ENCODE results near the gene OXA1L. TPM values are rescaled to one million over a fixed set of nuclear protein-coding genes. Genes with fewer than 3 reads are reported as not detected.

Gene OXA1L
- 52.7 and 69.9 TPM in 2 replicates for total RNA-seq

GRCh38 chr14:22766457-22767322 is at the start of gene OXA1L:
Gene OXA1L (plus strand): TSS chr14:22766688. CDS start chr14:22766702, 14 bp downstream.

GRCh38 chr14:22814941-22815713 is 48.6 kb downstream of the OXA1L start, which contains the start of gene SLC7A7:
Gene SLC7A7 (minus strand): TSS chr14:22815435. CDS start chr14:22813398, 2,037 bp downstream.

Small RNA genes lying within 50 kb of the gene (small RNA-seq; reads per million reads assigned to genes)
- not detected for gene RF00588

Other genes starting within 250 kb of the OXA1L start
- 141 and 360 TPM in 2 replicates for gene DAD1, start 177.5 kb upstream of the OXA1L start, total RNA-seq
- 13.0 and 18.1 TPM in 2 replicates for gene ABHD4, start 168.4 kb upstream of the OXA1L start, total RNA-seq
- gene OR6J1, start 122.3 kb upstream of the OXA1L start, total RNA-seq, result not detected in 2 replicates
- gene SLC7A7, start 48.7 kb downstream of the OXA1L start, total RNA-seq, result 3.5 and 28.5 TPM in 2 replicates
- gene MRPL52, start 63.2 kb downstream of the OXA1L start, total RNA-seq, result 36.9 and 64.4 TPM in 2 replicates
- 92.7 and 162 TPM in 2 replicates for gene MMP14, start 69.9 kb downstream of the OXA1L start, total RNA-seq
- gene LRP10, start 105.1 kb downstream of the OXA1L start, total RNA-seq, result 77.7 and 107 TPM in 2 replicates
- 0.39 TPM in 1 of 2 replicates, not detected in the other for gene REM2, start 116.5 kb downstream of the OXA1L start, total RNA-seq
- 79.3 and 117 TPM in 2 replicates for gene RBM23, start 152.5 kb downstream of the OXA1L start, total RNA-seq
- gene PRMT5, start 162.7 kb downstream of the OXA1L start, total RNA-seq, result 50.6 and 88.8 TPM in 2 replicates
- 36.1 and 69.9 TPM in 2 replicates for gene HAUS4, start 190.4 kb downstream of the OXA1L start, total RNA-seq
- gene AJUBA, start 215.9 kb downstream of the OXA1L start, total RNA-seq, result 31.0 and 70.4 TPM in 2 replicates
- 22.4 and 23.3 TPM in 2 replicates for gene C14orf93, start 243.5 kb downstream of the OXA1L start, total RNA-seq

Measured in placental epithelial cell (primary cell).